ENCODE data around the gene GMDS. TPM values are rescaled to one million over a fixed set of nuclear protein-coding genes. Genes with fewer than 3 reads are reported as not detected.

Gene GMDS
- total RNA-seq, 1 experiment from 2014 or later, result 27.6 TPM

DNA sequence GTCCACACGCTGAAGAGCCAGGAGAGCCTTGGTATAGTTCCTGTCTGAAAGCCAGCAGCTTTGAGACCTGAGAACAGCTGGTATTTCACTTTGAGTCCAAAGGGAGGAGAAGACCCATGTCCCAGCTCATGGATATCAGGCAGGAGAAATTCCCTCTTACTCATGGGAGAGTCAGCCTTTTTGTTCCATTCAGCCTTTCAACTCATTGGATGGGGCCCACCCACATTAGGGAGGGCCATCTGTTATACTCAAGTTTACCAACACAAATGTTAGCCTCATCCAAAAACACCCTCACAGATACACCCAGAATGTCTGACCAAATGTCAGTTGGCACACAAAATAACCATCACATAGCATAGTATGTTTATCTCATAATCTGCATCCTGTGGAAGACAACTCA lies 80.1 kb downstream of the GMDS start:
- Histone ChIP-seq H2BK5ac (ENCODE audit: insufficient read length, low read length) (no peak overlapping the region), H3K56ac (ENCODE audit: insufficient read length, low read depth, low read length) (no peak overlapping the region), H4K8ac (replicated peaks; ENCODE audit: insufficient read length, low read depth, low read length) (no peak overlapping the region), H4K91ac (ENCODE audit: insufficient read length, low read depth, low read length) (no peak overlapping the region), H2BK120ac (ENCODE audit: low read depth, low read length, poor library complexity, severe bottlenecking) (no peak overlapping the region), H3K4ac (ENCODE audit: low read depth, low read length) (no peak overlapping the region), H2AK5ac (ENCODE audit: insufficient read length, low read length) (no peak overlapping the region), H3K9ac (ENCODE audit: extremely low read depth, insufficient read length, low read length) (no peak overlapping the region), H2BK12ac (ENCODE audit: insufficient read length, low read depth, low read length) (no peak overlapping the region), H3K27me3 (ENCODE audit: insufficient read depth, low read length) (no peaks in the 10 kb centered on the region), H4K20me1 (ENCODE audit: control insufficient read depth, insufficient read depth, insufficient read length) (no peaks in the 10 kb centered on the region), H2AFZ (ENCODE audit: low read length) (no peak overlapping the region), H3K23ac (ENCODE audit: insufficient read length, low read depth, low read length) (no peak overlapping the region), H3K23me2 (ENCODE audit: insufficient read length, low read depth, low read length, poor library complexity, severe bottlenecking) (no peaks in the 10 kb centered on the region), H3K18ac (ENCODE audit: insufficient read length, low read depth, low read length) (no peak overlapping the region), H3K9me3 (ENCODE audit: control insufficient read depth, low read depth, low read length) (peaks cover 6% of the 10 kb centered on the region), H4K5ac (ENCODE audit: insufficient read length, low read depth, low read length) (no peak overlapping the region), H3K79me2 (ENCODE audit: insufficient read depth, low read length) (no peaks in the 10 kb centered on the region; the same call in 1 of the 2 replicates), H3K27ac (ENCODE audit: insufficient read length, low read depth, low read length) (no peak overlapping the region), H3K4me2 (ENCODE audit: insufficient read depth, insufficient read length, low read length) (no peak overlapping the region), H2BK15ac (ENCODE audit: low read depth, low read length) (no peak overlapping the region), H3K4me1 (ENCODE audit: insufficient read depth, low read length) (no peaks in the 10 kb centered on the region), H3T11ph (ENCODE audit: low read length) (no peak overlapping the region), H3K79me1 (ENCODE audit: insufficient read depth, low read depth, low read length, poor library complexity, severe bottlenecking) (no peaks in the 10 kb centered on the region), H3K14ac (ENCODE audit: insufficient read depth, low read length) (no peak overlapping the region), H2BK20ac (ENCODE audit: low read depth, low read length, poor library complexity, severe bottlenecking) (no peak overlapping the region)
- DNase-seq, result no peak
- Mint-ChIP-seq H3K27me3 (ENCODE audit: low read depth) (no peaks in the 10 kb centered on the region), H3K36me3 (ENCODE audit: insufficient read depth in 1 of 3, low read depth in 3 of 3) (peaks cover 0 to 12% (median 8%) of the 10 kb centered on the region in 3 experiments; a peak in 6 of 7 replicates), H3K27ac (no peak overlapping the region), H3K4me3 (no peak overlapping the region), H3K9me3 (peaks cover 0 to 9% of the 10 kb centered on the region in 2 experiments; a peak in 3 of 5 replicates), H3K4me1 (peaks cover 12 to 32% of the 10 kb centered on the region in 2 experiments)
- no CpG with 5 or more reads among the region's 1 CpG for WGBS (ENCODE audit: extremely low coverage, insufficient read length, low lambda C conversion rate)
- TF ChIP-seq, protein P1, sequence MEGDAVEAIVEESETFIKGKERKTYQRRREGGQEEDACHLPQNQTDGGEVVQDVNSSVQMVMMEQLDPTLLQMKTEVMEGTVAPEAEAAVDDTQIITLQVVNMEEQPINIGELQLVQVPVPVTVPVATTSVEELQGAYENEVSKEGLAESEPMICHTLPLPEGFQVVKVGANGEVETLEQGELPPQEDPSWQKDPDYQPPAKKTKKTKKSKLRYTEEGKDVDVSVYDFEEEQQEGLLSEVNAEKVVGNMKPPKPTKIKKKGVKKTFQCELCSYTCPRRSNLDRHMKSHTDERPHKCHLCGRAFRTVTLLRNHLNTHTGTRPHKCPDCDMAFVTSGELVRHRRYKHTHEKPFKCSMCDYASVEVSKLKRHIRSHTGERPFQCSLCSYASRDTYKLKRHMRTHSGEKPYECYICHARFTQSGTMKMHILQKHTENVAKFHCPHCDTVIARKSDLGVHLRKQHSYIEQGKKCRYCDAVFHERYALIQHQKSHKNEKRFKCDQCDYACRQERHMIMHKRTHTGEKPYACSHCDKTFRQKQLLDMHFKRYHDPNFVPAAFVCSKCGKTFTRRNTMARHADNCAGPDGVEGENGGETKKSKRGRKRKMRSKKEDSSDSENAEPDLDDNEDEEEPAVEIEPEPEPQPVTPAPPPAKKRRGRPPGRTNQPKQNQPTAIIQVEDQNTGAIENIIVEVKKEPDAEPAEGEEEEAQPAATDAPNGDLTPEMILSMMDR (conservative IDR thresholded peaks at IDR 0.05), result no peak
